Measurements from ENCODE around the gene POPDC3. TPM values are rescaled to one million over a fixed set of nuclear protein-coding genes. Genes with fewer than 3 reads are reported as not detected.

Gene POPDC3
- total and polyA plus RNA-seq, 12 donors, result 0.32 to 0.61 (median 0.41) TPM; not detected in 8

DNA sequence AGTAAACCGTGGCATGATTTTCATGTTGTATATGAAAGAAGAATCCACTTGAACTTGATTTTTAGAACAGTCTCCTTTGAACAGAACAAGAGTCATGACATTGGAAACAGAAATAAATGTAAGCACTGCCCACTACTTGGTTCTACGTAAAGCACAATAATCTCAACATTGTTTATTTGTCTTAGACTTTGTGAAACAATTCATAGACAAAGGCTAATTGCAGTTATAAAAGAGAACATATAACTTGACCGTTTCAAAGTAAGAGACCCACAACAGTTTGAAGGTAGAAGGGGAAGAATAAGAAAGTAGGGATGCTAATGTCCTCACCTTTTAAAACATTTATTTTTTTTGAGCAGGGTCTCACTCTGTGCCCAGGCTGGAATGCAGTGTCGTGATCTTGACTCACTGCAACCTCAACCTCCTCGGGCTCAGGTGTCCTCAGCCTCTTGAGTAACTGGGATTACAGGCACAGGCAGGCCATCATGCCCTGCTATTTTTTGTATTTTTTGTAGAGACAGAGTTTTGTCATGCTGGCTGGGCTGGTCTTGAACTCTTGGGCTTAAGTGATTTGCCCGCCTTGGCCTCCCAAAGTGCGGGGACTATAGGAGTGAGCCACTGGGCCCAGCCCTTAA, 71.1 kb downstream of the POPDC3 start:
- Histone ChIP-seq H3K36me3 (replicated peaks in 1 of 2) (no peaks in the 10 kb centered on the region), H3K9me3 (replicated peaks in 1 of 3) (no peaks in the 10 kb centered on the region), H3K27me3 (no peaks in the 10 kb centered on the region), H3K4me1 (replicated peaks in 1 of 2) (no peaks in the 10 kb centered on the region), H3K4me3 (no peak overlapping the region), H3K27ac (no peak overlapping the region)
- 76 to 86% (median 84%) methylated on average over 7 of the region's 7 CpGs for WGBS, 4 donors
- TF ChIP-seq, protein P1, sequence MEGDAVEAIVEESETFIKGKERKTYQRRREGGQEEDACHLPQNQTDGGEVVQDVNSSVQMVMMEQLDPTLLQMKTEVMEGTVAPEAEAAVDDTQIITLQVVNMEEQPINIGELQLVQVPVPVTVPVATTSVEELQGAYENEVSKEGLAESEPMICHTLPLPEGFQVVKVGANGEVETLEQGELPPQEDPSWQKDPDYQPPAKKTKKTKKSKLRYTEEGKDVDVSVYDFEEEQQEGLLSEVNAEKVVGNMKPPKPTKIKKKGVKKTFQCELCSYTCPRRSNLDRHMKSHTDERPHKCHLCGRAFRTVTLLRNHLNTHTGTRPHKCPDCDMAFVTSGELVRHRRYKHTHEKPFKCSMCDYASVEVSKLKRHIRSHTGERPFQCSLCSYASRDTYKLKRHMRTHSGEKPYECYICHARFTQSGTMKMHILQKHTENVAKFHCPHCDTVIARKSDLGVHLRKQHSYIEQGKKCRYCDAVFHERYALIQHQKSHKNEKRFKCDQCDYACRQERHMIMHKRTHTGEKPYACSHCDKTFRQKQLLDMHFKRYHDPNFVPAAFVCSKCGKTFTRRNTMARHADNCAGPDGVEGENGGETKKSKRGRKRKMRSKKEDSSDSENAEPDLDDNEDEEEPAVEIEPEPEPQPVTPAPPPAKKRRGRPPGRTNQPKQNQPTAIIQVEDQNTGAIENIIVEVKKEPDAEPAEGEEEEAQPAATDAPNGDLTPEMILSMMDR (IDR thresholded peaks at IDR 0.05), result no peak
- TF ChIP-seq POLR2A (IDR thresholded peaks at IDR 0.05), result no peak
- intact Hi-C loops (cut with DNase I), result no loop called here
- no peak for DNase-seq

Other genes with a start within 250 kb of the POPDC3 start
- gene LIN28B, start 222.9 kb downstream of the POPDC3 start, total RNA-seq, result 1 to 10 TPM in 1 of 9 donors, under 1 TPM in 2, not detected in 6; 0.08 to 8.7 (median 0.14) TPM
- under 1 TPM in 2 of 3 donors, not detected in 1; 0.08 to 0.09 TPM for gene LIN28B, start 222.9 kb downstream of the POPDC3 start, polyA plus RNA-seq
- 10 to 100 TPM; 16.0 to 34.6 (median 18.1) TPM for gene PREP, start 223.1 kb upstream of the POPDC3 start, total RNA-seq
- 10 to 100 TPM; 11.7 to 37.1 (median 14.2) TPM for gene PREP, start 223.1 kb upstream of the POPDC3 start, polyA plus RNA-seq

Measured in adrenal gland (tissue), 12 donors.